ENCODE measurements around the gene PTPRO.
"Not testable (repeated sequence)": the region's sequence is repeated elsewhere in the genome, so short reads cannot be mapped to it uniquely, and the experiment has no call there.

Gene PTPRO

DNA sequence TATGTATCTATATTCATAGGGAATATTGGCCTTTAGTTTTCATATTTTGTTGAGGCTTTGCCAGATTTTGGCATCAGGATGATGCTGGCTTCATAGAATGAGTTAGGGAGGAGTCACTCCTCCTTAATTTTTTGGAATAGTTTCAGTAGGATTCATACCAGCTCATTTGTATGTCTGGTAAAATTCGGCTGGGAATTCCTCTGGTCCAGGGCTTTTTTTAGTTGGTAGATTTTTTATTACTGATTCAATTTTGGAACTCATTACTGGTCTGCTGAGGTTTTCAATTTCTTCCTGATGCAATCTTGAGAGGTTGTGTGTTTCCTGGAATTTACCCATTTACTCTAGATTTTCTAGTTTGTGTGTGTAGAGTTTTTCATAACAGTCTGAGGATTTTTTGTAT, 291.7 kb downstream of the PTPRO start:
- DNase-seq = no peak

DNA sequence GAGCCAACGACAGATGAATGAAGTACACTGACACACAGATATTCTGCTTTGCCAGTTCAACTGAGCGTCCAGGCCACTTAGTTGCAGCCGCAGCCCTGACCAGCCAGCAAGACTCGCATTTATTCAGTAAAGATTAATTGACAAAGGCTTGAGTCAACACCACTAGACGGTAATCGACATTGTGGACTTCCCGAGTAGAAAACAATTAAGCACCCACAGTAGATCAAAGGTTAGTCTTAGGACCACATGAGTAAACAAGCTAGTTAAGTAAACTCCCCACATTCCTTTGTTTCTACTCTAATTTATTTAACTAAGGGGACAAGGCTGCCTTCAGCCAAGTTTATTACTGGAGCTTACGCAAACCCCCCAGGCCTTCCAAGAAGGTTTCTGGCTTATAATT, 294.2 kb downstream of the PTPRO start:
- DNase-seq = not testable (repeated sequence)

DNA sequence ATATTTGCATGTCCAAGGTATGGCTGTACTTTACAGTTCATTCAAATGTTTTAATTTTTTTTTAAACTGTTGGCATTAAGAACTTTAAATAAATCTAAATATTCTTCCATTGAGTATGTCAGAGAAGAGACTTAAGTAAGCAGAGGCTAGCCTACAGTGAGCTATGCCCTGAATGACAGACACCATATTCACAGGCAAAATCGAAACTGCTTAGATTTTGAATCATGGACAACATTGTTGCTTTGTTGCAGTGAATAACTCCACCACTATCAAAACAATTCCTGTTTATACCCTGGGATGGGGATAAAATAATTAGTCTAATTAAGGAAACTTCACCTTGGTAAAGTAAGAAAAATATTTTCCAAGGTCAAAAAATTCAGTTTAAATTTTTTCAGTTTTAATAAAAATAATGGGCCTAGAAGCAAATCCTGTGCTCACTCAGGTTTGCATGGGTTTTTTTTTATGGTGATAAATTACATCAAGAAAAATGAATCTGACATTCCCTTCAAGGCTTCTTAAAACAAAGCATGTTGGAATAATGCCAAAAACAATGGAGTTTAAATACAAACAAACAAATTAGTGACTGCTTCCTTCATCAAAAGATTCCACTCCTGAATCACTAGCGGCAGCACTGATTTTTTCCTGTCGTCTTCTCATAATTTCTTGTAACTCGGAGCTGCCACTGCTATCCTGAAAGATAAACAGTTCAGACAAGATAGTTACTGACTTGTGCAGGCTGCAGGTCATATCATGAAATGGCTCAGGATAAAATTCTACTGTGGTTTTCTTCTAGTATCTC, 298.6 kb downstream of the PTPRO start:
- no peak for DNase-seq

DNA sequence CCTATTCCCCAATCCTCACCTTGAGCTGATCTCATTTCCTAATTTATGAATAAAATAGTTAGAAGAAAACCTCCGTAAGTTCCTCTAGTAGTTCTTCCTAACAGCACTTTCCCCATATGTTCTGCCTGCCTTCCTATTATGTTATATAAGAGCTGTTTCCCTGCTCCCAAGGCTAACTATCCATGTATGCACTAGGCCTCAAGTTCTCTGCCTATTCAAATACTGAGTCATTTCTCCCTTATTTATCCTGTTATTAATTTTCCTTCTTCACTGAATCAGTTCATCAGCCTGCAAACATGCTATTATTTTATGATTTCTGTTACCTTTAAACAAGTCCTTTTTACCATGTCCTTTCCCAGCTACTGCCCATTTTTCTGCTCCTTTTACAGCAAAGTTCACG, 302.8 kb downstream of the PTPRO start:
- no peak for DNase-seq

DNA sequence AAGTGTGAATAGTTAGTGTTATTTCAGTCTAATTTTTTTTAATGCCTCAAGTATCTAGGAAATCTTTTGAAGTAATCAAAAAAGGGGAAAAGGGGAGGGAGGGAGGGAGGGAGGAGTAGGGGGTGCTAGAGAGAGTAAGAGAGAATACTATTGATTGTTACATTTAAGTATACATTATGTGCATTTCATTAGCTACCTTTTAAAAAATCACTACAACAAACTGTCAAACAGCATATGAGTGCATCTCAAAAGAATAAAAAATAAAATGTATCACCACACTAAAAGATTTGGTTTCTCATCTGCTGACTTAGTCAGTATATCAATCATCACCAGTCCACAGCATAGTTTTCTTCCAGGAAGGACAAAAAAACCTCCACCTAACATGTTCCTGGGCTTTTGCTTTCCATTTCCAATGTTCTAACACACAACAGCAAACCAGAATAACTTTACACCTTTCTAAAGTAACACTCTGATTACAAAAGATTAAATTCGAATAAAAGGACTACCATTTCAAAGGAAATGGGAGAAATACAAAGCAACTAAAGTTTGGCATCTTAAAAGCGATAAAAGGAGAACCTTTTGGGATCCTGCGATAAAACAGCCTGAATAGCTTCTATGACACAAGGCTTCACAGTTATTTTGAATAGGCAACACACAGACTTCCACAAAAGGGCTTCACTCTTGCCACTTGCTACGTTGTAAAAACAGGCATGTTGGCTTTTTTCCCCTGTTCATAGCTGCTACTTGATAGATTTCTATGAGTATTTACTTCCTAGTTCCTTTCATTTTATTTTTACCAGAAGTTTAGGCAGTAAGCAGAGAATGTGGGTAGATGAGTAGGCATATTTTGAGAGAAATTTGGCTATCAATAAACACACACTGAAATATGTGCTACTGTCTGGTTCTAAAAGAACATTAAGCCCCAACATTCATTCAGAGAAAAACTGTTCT, 306.0 kb downstream of the PTPRO start:
- no peak for DNase-seq

DNA sequence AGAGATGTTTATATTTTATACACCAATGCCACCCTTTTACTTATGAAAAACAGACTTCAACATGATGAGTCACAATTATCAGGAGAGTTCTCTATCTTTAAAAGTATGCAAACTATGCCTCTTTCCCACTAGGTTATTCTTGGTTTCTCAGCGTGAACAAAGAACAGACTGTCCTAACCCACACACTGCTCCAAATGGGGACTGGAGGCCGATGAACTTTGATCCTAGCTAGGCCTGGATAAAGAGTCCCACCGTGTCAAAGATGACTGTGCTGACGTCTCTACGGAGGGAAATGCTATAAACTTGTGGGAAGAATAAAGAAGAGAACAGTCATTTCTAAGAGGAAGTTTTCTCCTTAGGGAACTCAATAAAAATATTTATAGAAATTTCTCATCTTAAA, 306.8 kb downstream of the PTPRO start:
- DNase-seq = no peak

DNA sequence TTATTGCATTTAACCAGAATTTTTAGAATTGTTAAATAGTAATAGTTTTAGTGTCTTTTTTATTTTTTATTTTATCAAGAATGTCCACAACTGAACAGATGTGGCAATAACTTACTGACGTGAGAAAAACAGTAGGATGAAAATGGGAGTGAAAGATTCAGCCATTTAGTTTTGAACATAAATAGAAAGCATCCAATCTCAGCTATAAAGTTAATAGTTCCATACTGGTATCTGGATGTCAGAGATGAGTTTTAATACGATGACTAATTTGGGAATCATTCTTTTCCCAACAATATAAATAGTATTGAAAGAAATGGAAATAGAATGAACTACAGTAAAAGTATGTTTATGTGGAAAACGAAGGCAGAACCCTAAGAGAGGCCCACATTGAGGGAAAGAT, 307.5 kb downstream of the PTPRO start:
- DNase-seq = no peak

DNA sequence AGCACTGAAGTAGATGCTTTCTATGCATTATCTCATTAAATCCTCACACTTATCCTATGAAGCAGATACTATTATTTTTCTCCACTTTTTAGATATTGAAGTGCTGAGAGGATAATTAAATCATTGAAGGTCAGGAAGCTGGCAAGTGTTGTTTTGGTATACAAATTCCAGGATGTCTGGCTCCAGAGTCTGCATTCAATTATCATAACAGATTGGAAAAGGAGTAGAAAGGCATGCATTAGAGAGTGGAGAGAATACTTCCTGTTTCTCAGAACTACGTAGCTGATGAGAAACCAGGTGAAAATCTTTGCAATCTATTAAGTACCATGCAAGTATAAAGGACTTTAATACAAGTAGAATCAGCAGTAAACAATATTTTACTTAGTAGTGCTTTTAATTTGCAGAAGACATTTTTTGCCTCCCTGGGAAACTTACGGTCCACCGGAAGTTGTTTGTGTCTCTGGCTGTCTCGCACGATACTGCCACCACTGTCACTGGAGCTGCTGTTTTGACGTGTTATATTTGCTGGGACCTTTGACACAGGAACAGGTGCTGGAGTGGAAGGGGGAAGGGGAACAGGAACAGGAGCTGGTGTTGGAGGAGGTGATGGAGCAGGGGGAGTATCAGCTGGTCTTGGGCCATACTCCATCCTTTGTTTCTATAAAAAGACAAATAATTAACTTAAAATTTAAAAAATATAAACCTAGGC, 308.9 kb downstream of the PTPRO start:
- no peak for DNase-seq

DNA sequence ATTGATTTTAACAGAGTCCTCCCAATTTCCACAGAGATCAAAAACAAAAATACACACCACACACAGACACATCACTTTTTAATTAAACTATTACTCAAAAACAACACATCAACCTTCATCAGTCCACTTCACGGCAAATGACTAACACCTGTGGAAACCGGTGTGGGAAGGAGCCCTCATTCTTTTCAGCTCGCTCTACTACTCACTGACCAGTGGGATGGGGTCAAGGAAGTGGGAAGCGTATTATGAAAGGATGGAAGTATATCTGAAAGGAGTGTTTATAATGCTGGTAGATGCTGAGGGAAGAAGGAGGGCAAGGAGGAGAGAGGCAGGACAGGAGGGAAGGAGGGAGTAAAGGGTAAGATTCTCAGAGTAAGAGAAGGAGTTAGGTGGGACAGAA, 310.4 kb downstream of the PTPRO start:
- no peak for DNase-seq

DNA sequence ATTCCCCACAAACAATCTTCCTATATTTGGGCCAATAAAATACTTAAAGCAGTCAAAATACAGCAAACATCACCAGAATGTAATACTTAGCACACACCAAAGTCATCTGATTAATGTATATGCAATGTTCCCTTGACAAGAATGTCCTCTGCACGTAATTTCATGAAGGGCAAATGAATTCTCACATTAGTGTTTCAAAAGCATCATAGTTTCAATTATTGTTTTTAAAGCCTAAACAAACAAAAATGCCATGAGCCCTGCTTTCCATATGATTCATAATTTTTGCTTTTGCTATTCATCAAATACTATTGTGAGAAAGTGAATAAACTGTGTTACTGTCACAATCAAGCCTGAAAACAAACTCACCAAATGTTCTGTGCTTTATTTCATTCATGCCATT, 310.9 kb downstream of the PTPRO start:
- no peak for DNase-seq

DNA sequence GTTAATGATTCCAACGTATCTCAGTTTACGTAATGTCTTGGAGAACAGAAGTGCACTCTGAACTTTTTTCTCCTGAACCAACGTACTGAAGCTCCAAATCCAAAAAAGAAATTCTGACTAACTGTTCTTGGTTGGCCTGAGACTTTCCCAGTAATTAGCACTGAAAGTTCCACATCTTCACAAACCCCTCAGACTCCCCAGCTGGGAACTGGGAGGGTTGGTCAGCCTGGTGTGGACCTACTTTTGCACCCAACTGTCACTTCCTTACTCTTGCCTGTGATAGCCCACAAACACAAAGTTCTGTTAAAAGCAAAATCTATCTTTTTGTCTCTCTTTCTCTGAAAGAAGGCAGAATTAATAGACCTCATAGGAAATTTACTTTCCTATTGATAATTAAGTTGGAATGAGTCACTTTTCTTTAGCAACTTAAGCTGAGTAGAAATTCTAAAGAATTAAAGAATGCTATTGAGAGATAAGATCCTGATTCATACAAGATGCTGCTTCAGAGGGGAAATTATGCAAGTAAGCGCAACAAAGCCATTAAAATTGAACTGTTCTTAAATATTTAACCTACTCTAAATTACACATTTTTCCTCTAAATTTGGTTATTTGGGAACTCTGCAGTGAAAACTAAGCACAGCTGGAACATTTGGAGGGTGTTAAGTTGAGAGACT, 311.8 kb downstream of the PTPRO start:
- DNase-seq = no peak

DNA sequence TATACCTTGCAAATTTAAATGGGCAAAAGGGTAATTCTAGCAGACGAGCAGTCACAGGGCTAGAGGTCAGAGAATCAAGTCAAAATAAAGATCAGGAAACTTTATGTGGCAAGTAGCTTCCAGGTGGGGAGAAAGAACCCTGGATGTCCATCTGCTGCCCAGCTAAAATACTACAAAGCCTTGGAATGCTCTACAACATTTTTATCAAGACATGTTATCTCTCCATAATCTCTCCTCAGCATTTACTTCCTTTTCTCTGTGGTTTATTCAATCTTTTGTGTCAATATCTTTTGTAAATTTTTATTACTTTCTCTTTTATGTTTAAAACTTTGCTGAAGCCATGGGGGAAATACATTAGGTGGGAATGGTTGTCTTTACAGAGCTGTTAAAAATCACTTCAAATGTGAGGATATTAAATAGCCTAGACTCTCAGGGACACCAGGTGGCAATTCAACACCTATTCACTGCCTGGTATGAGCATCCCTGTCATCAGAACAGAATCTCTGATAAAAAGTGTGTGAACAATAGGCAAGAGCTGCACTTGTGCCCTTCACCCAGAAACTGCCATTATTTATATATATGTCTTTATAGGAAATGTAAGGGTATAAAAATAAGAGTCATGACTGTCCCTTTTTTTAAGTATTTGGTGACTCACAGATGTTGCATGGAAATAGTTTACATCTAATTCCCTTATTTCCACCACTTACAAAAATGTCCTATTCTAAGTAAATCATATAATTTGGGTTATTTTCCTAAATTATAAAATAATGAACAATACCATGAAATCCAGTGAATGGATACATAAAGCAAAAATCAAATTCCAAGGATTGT, 314.0 kb downstream of the PTPRO start:
- no peak for DNase-seq

DNA sequence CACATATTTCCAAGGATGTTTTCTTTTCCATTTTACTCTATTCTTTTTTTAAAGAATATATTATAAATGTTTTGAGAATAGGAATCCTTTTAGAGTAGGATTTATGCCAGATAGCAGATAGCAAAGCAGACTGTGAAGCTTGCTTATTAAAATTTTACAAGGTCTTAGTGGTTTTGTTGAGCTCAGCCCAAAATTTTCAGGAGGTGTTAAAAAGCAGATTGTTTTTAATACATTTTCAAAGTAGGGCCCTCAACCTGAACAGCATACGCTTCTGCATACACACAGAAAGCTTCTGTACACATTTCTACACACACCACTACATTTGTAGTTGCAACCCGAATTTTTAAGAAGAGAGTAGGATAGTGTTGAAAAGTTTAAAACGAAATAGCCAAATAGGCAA, 315.9 kb downstream of the PTPRO start:
- no peak for DNase-seq

DNA sequence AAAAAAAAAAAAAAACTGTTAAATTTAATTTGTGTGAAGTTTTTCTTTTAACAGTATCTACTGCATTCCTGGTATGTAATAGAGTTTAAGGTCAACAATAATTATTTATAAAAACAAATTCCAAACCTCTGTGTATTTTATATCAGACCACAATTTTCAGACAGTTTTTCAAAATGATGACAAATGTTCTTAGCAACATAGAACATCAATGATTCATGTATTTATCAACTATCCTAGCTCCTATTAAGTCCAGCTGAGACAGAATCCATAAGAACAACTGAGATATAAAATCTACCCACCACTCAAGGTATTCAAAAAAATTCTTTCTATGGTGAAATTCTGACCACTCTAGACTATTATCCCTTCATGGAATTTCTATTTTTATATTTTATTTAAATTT, 322.4 kb downstream of the PTPRO start:
- no peak for DNase-seq

DNA sequence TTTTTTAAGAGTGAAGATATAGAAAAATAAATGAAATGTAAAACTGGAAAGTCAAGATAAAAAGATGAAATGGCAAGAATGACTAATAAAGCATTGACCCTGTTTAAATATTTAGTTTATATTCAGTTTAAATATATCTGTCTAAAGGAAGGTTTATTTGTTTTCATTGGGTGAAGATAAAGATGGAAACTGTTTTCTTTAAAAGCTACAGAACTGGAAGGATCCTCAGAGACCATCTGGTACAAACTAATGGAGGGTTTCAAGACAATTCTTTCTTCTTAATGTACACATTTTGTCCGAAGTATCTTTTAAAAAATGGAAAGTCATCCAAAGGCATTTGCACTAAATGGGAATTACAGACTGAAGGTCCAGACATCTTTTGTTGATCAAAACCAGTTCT, 324.3 kb downstream of the PTPRO start:
- DNase-seq = no peak

Data from activated T-cell treated with anti-CD3 and anti-CD28 coated beads, Interleukin-2, amount 50 U/mL, for 48 hours (primary cell).